NCI-H2227 (cell line): Measurements from ENCODE around the gene KRTAP5-8.
"Not testable (repeated sequence)": the region's sequence is repeated elsewhere in the genome, so short reads cannot be mapped to it uniquely, and the experiment has no call there.

ENCODE experiments used
- DNase-seq: peaks from one replicate; lab custom pipeline; 2025; ENCODE audit not compliant: unreplicated experiment; lab: John Stamatoyannopoulos, UW

KRTAP5-8 gene

DNA sequence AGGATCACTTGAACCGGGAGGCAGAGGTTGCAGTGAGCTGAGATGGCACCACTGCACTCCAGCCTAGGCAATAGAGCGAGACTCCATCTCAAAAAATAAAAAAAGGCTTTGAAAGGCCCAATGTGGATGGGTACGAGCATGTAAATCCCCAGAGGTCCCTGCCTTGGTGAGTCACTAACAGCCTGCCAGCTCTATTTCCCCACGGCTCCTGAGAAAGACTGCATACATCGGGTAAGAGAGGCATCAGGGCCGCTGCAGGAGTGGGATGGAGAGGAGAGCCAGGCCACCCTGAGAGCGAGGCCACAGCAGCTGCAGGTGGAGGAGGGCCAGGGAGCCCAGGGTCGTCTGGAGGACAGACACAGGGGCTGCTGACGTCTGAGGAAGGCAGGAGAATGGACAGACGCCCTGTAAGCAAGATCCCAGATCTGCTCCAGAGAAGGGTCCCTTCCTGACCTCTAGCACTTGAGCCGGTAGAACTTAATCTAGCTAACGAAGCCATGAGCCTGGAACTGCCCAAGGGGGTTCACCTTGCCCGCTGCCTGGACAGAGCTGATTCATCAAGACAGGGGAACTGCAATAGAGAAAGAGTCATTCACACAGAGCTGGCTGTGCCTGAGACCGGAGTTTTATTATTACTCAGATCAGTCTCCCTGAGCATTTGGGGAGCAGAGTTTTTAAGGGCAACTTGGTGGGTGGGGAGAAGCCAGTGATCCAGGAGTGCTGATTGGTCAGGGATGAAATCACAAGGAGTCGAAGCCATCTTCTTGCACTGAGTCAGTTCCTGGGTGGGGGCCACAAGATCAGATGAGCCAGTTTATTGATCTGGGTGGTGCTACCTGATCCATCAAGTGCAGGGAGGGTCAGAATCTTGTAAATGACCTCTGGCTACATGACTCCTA lies 5.3 kb downstream of the KRTAP5-8 start:
- no peak for DNase-seq

DNA sequence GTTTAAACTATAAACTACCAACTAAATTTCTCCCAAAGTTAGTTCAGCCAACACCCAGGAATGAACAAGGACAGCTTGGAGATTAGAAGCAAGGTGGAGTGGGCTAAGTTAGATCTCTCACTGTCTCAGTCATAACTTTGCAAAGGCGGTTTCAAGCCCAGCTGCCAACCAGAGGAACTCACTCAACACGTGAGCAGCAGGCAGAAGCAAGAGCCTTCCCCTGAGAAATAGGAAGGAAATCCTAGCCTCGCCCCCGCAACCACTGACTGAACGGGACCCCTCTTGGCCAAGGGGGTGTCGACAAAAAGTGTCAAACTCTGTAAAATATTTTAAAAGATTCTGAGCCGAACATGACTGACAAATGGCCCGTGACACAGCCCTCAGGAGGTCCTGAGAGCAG lies 6.0 kb downstream of the KRTAP5-8 start:
- no peak for DNase-seq

- no peak for DNase-seq
These were observed 6.8 kb downstream of the KRTAP5-8 start for GRCh38 chr11:71544525-71545214.

- DNase-seq, result no peak
These were observed 7.7 kb downstream of the KRTAP5-8 start for GRCh38 chr11:71545405-71545966.

DNA sequence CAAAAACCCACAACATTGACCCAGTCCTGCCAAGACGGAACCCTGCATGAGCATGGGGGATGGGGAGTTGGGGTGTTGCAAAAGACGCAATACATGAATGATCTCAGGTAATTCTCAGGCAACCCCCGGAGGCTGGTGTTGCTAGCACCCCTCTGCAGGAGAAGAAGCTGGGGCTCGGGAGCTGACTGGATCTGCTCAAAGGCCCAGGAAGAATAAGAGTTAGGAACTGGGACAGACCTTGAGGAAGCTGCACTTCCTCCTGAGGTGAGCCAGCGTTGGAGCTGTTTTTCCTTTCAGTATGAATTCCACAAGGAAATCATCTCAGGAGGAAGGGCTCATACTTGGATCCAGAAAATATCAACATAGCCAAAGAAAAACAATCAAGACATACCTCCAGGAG lies 10.3 kb downstream of the KRTAP5-8 start, which contains the start of gene KRTAP5-9:
Gene KRTAP5-9 (plus strand): TSS at position 301 of the 400 bp plus-strand sequence. CDS start 238 bp downstream, outside the sequence.
- DNase-seq, result no peak

- DNase-seq, result no peak
These were observed 10.9 kb downstream of the KRTAP5-8 start for GRCh38 chr11:71548716-71549151.

DNA sequence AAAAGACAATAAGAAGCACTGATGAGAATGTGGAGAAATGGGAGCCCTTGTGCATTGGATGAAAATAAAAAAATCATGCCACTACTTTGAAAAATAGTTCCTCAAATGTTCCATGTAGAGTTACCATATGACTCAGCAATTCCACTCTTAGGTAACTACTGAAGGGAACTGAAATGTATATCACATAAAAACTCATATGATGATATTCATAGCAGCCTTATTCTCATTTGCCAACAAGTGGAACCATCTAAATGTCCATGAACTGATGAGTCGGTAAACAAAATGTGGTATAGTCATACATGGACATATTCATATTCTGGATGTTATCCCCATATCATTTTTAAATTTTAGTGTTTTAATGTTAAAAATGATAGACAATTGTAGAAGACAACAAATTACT lies 13.9 kb downstream of the KRTAP5-8 start:
- no peak for DNase-seq

GRCh38 chr11:71554996-71555395 lies 17.2 kb downstream of the KRTAP5-8 start:
- DNase-seq, result no peak

- no peak for DNase-seq
These were observed 17.7 kb downstream of the KRTAP5-8 start for GRCh38 chr11:71555508-71555907.

DNA sequence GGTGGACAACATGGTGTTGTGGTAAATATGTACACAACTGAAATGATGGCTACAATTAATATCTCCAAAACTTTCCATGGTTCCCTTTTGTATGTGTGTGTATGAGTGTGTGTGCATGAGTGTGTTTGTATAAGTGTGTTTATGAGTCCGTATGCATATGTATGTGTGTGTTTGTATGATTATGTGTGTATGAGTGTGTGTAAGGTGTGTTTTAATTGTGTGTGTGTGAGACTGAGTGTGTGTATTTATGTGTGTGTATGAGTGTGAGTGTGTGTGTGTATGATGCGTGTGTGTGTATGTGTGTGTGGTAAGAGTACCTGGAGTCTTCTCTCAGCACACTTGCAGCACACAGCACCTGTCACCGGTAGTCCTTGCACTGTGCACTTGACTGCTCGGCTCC lies 18.2 kb downstream of the KRTAP5-8 start:
- DNase-seq, result no peak

DNA sequence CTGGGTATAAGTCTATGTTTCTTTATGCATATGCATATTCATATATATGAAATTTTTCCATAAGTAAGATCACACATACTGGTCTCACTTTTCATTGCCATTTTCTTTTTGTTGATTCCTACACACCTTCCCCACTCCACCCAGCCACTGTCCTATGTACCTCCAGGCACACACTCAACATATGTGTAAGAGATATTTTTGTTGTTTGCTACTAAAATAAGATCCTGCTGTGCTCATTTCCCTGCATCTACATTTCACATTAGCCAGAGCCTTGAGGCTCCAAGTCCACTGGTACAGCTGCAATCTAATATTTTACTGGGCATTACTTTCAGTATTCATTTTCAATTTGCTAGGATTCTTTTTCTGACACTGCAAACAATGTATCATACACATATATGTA lies 19.4 kb downstream of the KRTAP5-8 start:
- no peak for DNase-seq

- DNase-seq, result no peak
These were observed 21.2 kb downstream of the KRTAP5-8 start for GRCh38 chr11:71558996-71559395.

DNA sequence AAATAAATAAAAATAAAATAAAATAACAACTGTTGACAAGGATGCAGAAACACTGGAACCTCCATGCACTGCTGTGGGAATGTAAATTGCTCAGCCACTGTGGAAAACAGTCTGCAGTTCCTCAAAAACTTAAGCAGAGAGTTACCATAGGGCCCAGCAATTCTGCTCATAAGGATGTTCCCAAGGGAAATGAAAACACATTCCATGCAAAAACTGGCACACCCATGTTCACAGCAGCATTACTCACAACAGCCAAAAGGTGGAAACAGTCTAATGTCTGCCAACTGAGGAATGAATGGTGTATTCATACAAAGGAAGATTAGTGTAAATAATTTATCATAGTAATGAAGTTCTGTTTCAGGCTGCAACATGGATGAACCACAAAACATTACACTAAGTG lies 24.3 kb downstream of the KRTAP5-8 start:
- DNase-seq, result no peak

DNA sequence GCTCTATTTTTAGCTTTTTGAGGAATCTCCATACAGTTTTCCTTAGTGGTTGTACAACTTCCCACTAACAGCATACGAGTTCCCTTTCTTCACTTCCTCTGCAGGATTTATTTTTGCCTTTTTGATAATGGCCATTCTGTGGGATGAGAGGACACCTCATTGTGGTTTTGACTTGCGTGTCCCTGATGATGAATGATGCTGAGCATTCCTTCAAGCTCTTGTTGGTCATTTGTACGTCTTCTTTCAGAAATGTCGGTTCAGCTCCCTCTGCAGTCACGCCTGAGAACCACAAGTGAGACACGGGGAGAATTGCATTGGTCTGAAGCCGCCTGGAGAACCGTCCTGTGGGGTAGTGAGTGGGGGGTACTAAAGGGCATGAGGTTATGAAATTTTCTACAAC lies 25.6 kb downstream of the KRTAP5-8 start:
- DNase-seq, result no peak

DNA sequence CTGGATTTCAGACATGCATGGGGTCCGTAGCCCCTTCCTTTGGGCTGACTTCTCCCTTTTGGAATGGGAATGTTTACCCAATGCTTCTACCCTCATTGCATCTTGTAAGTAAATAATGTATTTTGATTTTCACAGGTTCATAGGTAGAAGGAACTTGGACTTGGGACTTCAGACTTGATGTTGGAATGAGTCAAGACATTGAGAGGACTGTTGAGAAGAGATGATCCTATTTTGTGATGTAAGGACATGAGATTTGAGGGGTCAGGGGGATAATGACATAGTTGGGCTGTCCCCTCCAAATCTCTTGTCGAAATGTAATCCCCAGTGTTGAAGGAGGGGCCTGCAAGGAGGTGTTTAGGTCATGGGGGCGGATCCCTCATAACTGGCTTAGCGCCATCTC lies 26.6 kb downstream of the KRTAP5-8 start:
- no peak for DNase-seq

DNA sequence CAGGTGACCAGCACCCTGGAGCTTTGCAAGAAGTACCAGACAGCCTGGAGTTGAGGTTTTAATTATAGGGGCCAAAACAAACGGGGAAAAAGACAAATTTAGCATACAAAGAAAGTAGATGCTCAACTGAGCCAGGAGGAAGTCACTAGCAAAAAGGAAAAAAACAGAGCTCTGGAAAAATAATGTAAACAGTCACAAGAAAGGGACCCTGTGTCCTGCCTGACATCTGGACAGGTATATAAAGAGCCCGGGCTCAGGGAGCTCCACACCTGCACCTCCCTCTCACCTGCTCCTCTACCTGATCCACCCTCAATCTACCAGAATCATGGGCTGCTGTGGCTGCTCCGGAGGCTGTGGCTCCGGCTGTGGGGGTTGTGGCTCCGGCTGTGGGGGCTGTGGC lies 27.4 kb downstream of the KRTAP5-8 start, which contains the start of gene KRTAP5-10:
Gene KRTAP5-10 (plus strand): TSS at position 301 of the 400 bp plus-strand sequence. CDS start 25 bp downstream, at position 326.
- no peak for DNase-seq

DNA sequence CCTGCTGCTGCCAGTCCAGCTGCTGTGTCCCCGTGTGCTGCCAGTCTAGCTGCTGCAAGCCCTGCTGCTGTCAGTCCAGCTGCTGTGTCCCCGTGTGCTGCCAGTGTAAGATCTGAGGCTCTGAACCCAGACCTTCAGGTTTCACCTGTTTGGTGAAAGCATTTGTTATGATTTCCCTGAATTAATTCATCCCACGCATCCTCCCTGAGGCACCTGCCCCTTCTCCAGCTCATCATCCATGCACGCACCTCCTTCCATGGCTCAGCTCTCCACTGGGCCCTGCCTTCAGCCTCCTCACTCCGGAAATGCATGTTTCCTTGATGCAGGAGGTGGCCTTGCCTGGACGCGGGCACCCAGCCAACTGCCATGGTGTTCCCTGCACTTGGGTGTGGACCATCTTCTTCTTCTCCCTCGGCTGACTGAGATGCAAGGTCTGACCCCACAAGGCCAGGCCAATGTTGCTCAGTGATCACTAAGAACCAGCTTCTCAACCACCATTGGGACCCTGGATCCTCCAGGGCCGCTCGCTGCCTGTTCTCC lies 28.3 kb downstream of the KRTAP5-8 start:
- no peak for DNase-seq

DNA sequence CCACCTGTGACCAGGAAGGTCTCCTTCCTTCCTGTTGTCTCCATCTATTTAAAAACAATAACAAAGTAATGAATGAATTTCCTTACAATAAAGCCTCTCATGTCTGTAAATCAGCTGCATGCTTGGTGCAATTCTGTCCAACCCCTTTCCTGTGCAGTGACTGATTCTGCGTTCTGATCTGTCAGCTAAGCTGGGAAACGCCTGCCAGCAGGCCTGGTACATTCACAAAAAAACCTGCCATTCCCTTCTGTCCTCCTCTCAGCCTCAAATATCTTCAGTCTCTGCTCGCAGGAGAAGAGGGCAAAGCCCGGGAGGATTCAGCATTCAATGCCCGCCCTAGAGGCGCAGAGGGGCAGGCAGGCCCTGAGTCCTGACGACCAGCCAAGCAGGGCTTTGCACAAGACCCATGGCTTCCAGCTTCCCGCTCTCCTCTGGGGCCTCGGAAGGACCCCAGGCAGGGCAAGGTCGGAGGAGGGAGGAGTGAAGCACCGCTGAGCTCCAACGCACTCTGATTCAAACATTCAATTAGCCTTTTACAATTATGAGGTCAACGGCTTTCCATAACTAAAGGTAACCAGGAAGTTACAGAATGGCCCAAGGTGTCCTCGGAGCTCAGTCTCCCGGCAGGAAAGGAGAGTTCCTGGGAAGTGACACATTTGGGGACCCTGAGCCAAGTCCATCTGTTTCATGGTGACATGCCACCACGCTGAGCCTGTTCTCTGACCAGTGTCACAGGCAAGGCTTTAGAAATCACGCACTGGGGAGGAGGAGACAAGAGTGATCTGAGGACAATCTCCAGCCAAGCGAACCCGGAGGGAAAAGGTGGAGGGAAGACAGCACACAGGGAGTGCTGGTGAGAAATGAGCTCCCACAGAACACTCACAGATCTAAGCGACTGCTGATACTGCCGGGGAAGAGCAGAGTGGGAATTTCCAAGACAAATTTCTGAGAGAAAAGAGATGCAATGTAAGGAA lies 29.1 kb downstream of the KRTAP5-8 start:
- not testable (repeated sequence) for DNase-seq

DNA sequence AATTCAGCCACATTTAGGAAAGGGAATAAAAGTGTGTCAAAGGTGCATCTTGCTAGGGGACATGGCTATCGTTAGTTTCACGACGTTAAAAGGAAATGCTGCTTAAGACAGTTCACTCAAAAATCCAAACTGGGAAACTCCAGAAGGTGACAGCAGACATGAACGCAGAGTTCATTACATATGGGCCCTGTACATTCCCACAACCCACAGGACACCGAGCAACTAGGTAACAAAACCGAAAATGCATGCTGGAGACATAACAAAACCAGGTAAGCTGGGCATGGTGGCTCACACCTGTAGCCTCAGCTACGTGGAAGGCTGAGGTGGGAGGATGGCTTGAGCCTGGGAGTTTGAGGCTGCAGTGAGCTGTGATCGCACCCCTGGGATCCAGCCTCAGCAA lies 29.8 kb downstream of the KRTAP5-8 start:
- not testable (repeated sequence) for DNase-seq

DNA sequence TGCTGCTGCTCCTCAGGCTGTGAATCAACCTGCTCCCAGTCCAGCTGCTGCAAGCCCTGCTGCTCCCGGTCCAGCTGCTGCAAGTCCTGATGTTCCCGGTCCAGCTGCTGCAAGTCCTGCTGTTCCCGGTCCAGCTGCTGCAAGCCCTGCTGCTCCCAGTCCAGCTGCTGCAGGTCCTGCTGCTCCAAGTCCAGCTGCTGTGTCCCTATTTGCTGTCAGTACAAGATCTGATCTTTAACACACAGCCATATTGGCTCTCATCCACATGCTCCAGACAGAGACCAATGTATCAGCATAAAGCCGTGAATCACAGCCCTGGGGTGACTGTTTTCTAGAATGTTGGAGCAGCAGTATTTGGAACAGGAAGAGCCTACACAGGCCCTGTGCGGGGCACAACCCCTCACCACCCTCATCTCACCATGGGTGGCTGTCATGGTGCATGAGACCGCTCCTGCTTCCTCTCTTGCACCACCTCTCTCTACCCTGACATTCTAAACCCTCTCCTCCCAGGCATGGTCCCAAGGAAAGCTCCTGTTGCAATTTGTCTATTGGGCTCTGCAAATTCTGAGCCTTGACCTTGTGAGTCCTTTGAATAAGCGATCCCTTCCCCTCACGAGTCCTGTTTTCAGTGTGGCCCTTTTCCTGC lies 31.0 kb downstream of the KRTAP5-8 start:
- DNase-seq, result no peak
